RWPE1 (cell line): Measurements from ENCODE around the gene GNS.

ENCODE experiments used
- CTCF ChIA-PET: fragments of 350-600 bp; sonication (Branson Sonifier 250); formaldehyde crosslinking; extraction: SDS; loops from one replicate; lab custom pipeline; 2021; lab: Yijun Ruan, JAX
- POLR2A ChIA-PET: fragments of 400-600 bp; formaldehyde crosslinking; extraction: SDS; loops from one replicate; lab custom pipeline; 2020; ENCODE audit warnings: antibody characterized with exemption; ENCODE audit not compliant: low non-redundant PET; lab: Yijun Ruan, JAX
- DNase-seq: peaks from one replicate; pipeline ENCODE4 v3.0.0; 2012; ENCODE audit warnings: low spot score
- H3K27ac ChIP-seq: fragments of 450-650 bp; 2 replicates; pipeline ENCODE4 v1.5.1; 2017
- TF ChIP-seq, protein P1 (sequence below): fragments of 450-650 bp; conservative IDR thresholded peaks from 2 replicates; pipeline ENCODE4 v1.5.1; 2017; ENCODE audit warnings: low read depth, mild to moderate bottlenecking

Gene GNS

DNA sequence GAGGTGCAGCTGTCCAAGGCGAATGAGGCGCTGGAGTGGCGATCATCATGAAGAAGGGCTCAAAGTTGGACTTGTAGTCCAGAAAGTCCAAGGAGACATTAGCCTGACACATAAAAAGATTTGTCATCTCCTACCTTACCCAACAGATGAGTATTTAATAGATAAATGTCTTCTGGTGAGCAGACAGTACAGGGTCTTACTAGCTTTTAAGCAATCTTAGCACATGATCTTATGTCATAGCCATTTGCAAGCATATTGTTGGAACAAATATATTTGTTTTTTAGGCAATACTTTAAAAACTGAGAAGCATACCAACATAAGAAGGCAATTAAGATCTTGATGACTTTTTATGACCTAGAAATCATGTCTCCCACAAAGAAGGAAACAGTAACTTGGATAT is 16.0 kb downstream of the GNS start:
- ChIA-PET CTCF (interaction anchor here (0.8 kb wide), 1 partner anchor 53 kb away, joined by 5 read pairs; no protein-coding TSS in a partner anchor), POLR2A (no interaction called here)
- TF ChIP-seq, protein P1, sequence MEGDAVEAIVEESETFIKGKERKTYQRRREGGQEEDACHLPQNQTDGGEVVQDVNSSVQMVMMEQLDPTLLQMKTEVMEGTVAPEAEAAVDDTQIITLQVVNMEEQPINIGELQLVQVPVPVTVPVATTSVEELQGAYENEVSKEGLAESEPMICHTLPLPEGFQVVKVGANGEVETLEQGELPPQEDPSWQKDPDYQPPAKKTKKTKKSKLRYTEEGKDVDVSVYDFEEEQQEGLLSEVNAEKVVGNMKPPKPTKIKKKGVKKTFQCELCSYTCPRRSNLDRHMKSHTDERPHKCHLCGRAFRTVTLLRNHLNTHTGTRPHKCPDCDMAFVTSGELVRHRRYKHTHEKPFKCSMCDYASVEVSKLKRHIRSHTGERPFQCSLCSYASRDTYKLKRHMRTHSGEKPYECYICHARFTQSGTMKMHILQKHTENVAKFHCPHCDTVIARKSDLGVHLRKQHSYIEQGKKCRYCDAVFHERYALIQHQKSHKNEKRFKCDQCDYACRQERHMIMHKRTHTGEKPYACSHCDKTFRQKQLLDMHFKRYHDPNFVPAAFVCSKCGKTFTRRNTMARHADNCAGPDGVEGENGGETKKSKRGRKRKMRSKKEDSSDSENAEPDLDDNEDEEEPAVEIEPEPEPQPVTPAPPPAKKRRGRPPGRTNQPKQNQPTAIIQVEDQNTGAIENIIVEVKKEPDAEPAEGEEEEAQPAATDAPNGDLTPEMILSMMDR = no peak

DNA sequence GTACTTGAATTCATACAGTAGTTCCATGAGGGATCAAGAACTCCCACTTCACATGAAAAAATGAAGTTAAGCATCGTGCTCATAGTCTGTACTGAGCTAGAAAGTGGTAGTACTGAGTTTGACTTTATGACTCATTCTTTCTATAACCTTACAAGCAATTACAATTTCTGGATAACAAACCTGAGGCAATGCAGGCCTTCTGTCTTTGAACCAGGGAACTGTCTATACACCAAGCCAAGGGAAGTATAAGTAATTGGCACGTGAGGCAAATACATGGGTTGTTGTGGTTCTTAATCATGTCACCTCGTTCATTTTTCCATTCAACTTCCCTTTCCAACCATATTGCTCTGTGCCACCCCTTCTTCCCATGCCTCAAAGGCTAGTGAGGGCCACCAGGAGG is 16.8 kb downstream of the GNS start:
- ChIA-PET POLR2A (no interaction called here), CTCF (interaction anchor here (0.8 kb wide), 1 partner anchor 54 kb away, joined by 5 read pairs; no protein-coding TSS in a partner anchor)
- no peak for DNase-seq
- TF ChIP-seq, protein P1 = no peak
- H3K27ac ChIP-seq = no peak overlapping the region

More for the DNA sequence above, 16.0 kb downstream of the GNS start:
- no peak overlapping the region for H3K27ac ChIP-seq
- no peak for DNase-seq

DNA sequence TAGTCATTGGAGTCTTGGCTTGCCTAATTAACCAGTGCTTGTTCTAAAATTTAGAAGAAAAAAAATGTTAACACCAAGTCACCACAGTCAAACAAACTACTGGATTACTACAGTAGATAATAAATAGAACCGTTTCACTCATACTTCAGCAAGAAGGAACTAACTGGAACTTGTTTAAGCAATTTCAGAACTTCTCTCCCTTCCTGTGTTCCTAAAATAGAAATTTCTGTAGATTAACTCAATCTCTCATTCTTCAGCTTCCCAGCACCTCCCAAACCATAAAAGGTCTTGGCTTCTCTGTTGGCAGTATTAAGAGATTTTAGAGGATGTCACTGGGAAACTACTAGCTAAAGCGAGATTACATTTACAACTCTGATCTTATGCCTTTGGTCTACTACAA is 18.6 kb downstream of the GNS start:
- ChIA-PET CTCF (interaction anchor here (0.6 kb wide), 1 partner anchor 55 kb away, joined by 8 read pairs; no protein-coding TSS in a partner anchor), POLR2A (no interaction called here)
- TF ChIP-seq, protein P1 = no peak
- no peak for DNase-seq
- H3K27ac ChIP-seq = no peak overlapping the region

GRCh38 chr12:64739778-64740177 is 19.4 kb downstream of the GNS start:
- H3K27ac ChIP-seq = no peak overlapping the region
- ChIA-PET POLR2A (no interaction called here), CTCF (no interaction called here)

GRCh38 chr12:64737539-64737938 is 21.7 kb downstream of the GNS start:
- H3K27ac ChIP-seq = no peak overlapping the region
- POLR2A ChIA-PET = no interaction called here
- TF ChIP-seq, protein P1 = no peak
- no peak for DNase-seq
- CTCF ChIA-PET = no interaction called here

More at GRCh38 chr12:64739778-64740177, 19.4 kb downstream of the GNS start:
- DNase-seq = no peak
- TF ChIP-seq, protein P1 = no peak

GRCh38 chr12:64736771-64737170 is 22.4 kb downstream of the GNS start:
- ChIA-PET POLR2A (no interaction called here), CTCF (interaction anchor here (0.6 kb wide), 1 partner anchor 132 kb away, joined by 3 read pairs; no protein-coding TSS in a partner anchor)
- TF ChIP-seq, protein P1 = no peak
- no peak for DNase-seq
- no peak overlapping the region for H3K27ac ChIP-seq
